ENCODE results near the gene ADM. TPM values are rescaled to one million over a fixed set of nuclear protein-coding genes. Genes with fewer than 3 reads are reported as not detected.

ADM gene
- total and polyA plus RNA-seq, 12 donors, result 3.6 to 55.7 (median 15.8) TPM

DNA sequence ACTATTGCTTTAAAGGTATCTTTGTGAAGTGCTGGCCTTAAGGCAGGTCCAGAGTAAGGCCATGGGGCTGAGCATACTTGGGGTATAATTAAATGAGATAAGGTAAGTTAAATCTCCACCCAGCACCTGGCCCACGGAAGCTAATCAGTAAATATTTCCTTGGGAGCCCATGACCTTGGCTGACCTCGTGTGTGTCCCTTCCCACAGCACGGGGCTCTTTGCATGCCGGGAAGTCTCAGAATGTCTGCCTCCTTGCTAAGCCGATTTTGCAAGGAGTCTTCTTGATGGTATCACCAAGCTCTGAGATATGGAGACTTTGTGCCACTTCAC is 46.5 kb downstream of the ADM start:
- no peaks in the 10 kb centered on the region for H3K9me3 ChIP-seq (replicated peaks in 1 of 3)
- H3K27ac ChIP-seq, result peak overlapping the region in 2 of 5 donors; percentile 68 to 71
- H3K36me3 ChIP-seq (replicated peaks in 1 of 2), result no peaks in the 10 kb centered on the region
- WGBS, 4 donors, result 29 to 48% (median 34%) methylated on average over 3 to 5 of the region's 5 CpGs
- H3K27me3 ChIP-seq, result no peaks in the 10 kb centered on the region
- peaks cover 0 to 10% of the 10 kb centered on the region in 2 donors for H3K4me1 ChIP-seq (replicated peaks in 1 of 2)
- TF ChIP-seq, protein P1, sequence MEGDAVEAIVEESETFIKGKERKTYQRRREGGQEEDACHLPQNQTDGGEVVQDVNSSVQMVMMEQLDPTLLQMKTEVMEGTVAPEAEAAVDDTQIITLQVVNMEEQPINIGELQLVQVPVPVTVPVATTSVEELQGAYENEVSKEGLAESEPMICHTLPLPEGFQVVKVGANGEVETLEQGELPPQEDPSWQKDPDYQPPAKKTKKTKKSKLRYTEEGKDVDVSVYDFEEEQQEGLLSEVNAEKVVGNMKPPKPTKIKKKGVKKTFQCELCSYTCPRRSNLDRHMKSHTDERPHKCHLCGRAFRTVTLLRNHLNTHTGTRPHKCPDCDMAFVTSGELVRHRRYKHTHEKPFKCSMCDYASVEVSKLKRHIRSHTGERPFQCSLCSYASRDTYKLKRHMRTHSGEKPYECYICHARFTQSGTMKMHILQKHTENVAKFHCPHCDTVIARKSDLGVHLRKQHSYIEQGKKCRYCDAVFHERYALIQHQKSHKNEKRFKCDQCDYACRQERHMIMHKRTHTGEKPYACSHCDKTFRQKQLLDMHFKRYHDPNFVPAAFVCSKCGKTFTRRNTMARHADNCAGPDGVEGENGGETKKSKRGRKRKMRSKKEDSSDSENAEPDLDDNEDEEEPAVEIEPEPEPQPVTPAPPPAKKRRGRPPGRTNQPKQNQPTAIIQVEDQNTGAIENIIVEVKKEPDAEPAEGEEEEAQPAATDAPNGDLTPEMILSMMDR (IDR thresholded peaks at IDR 0.05), result no peak
- no peak for TF ChIP-seq POLR2A (IDR thresholded peaks at IDR 0.05)
- DNase-seq, result no peak
- no peak overlapping the region for H3K4me3 ChIP-seq
- intact Hi-C loops (cut with DNase I), result no loop called here

GRCh38 chr11:10351765-10352641 is 47.1 kb downstream of the ADM start:
- Histone ChIP-seq H3K27me3 (no peaks in the 10 kb centered on the region), H3K9me3 (replicated peaks in 1 of 3) (no peaks in the 10 kb centered on the region), H3K4me3 (no peak overlapping the region), H3K36me3 (replicated peaks in 1 of 2) (no peaks in the 10 kb centered on the region), H3K27ac (peak overlapping the region in 2 of 5 donors; percentile 68 to 71), H3K4me1 (replicated peaks in 1 of 2) (peaks cover 0 to 10% of the 10 kb centered on the region in 2 donors)
- intact Hi-C loops (cut with DNase I), result no loop called here
- DNase-seq, result peak in 5 of 7 donors; percentile 35 to 94 (median 49)
- TF ChIP-seq POLR2A (IDR thresholded peaks at IDR 0.05), result no peak
- TF ChIP-seq, protein P1 (IDR thresholded peaks at IDR 0.05), result no peak
- WGBS, 4 donors, result 66 to 79% (median 70%) methylated on average over 20 of the region's 20 CpGs

DNA sequence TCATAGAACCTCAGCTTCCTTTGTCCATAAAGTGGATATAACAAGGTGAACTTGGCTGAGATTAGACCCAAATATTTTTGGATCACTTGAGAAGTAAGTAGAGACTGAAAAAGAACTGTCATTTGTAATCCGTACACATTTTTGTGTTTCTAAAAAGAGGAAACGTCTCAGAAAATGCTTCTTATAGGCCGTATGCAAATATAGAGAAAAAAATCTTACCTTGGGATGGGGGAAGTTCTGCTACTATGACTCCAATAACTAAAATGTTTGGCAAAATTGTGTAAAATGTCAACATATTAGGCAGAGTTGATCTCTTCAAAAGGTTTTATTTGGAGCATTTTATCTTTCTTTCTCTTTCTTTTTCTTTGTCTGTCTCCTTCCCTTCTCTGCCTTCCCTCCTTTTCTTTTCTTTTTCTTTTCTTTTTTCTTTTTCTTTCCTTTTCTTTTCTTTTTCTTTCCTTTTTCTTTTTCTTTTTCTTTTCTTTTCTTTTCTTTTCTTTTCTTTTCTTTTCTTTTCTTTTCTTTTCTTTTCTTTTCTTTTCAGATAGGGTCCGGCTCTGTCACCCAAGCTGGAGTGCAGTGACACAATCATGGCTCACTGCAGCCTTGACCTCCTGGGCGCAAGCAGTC is 48.2 kb downstream of the ADM start:
- TF ChIP-seq, protein P1 (IDR thresholded peaks at IDR 0.05), result no peak
- TF ChIP-seq POLR2A (IDR thresholded peaks at IDR 0.05), result no peak
- Histone ChIP-seq H3K4me3 (no peak overlapping the region), H3K9me3 (replicated peaks in 1 of 3) (no peaks in the 10 kb centered on the region), H3K36me3 (replicated peaks in 1 of 2) (no peaks in the 10 kb centered on the region), H3K4me1 (replicated peaks in 1 of 2) (peaks cover 0 to 10% of the 10 kb centered on the region in 2 donors), H3K27me3 (no peaks in the 10 kb centered on the region), H3K27ac (peak overlapping the region in 1 of 5 donors; percentile 68)
- no peak for DNase-seq
- WGBS, 4 donors, result 78 to 82% (median 81%) methylated on average over 5 of the region's 5 CpGs
- intact Hi-C loops (cut with DNase I), result no loop called here

GRCh38 chr11:10354389-10354788 is 49.5 kb downstream of the ADM start:
- H3K4me3 ChIP-seq, result no peak overlapping the region
- H3K36me3 ChIP-seq (replicated peaks in 1 of 2), result no peaks in the 10 kb centered on the region
- intact Hi-C loops (cut with DNase I), result no loop called here
- H3K4me1 ChIP-seq (replicated peaks in 1 of 2), result peaks cover 0 to 10% of the 10 kb centered on the region in 2 donors
- no peaks in the 10 kb centered on the region for H3K27me3 ChIP-seq
- no peak overlapping the region for H3K27ac ChIP-seq
- no peak for TF ChIP-seq POLR2A (IDR thresholded peaks at IDR 0.05)
- TF ChIP-seq, protein P1 (IDR thresholded peaks at IDR 0.05), result no peak
- 83 to 100% (median 92%) methylated on average over 1 of the region's 1 CpG for WGBS, 4 donors
- no peak for DNase-seq
- no peaks in the 10 kb centered on the region for H3K9me3 ChIP-seq (replicated peaks in 1 of 3)
